ENCODE data around the gene NOL6. TPM values are rescaled to one million over a fixed set of nuclear protein-coding genes. Genes with fewer than 3 reads are reported as not detected.

Gene NOL6
- total and polyA plus RNA-seq, 2 of the 13 experiments (the other 11 are each of a cell fraction or from before 2014, with no cell fraction given), result 17.0 to 30.2 TPM

DNA sequence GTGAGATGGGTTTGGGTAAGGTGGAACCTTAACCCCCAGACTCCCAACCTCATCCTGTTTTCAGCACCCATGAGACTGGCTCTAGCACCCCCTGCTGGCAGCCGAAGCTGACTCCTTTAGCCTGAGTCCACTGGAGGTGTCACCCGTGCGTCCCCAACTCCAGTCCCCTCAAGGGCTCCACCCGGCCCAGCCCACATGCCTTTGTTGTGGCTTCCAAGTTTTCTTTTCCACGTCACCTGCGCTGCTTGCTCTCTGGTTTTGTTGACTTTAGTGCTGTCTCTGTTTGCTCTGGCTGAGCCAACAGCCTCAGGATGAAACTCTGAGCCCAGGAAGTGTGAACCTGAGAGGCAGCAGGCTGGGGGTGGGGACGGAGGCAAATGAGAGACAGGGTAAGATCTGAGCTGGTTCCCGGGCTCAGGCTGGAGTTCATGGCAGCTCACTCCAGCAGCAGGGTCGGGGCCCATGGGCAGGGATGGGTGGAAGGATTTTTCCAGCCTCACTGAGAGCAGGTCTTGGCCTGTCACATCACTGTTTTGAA, 58.2 kb downstream of the NOL6 start (continued):
- TF ChIP-seq ZNF484 (CRISPR knock-in tag; IDR thresholded peaks at IDR 0.05; ENCODE audit: borderline replicate concordance, low read depth), result no peak
- TF ChIP-seq HDAC1 (CRISPR knock-in tag; IDR thresholded peaks at IDR 0.05), result peak; percentile 100
- TF ChIP-seq CENPT (CRISPR knock-in tag; IDR thresholded peaks at IDR 0.05; ENCODE audit: low read depth), result peak; percentile 77; the same call in 1 of the 2 replicates
- TF ChIP-seq, protein P1, sequence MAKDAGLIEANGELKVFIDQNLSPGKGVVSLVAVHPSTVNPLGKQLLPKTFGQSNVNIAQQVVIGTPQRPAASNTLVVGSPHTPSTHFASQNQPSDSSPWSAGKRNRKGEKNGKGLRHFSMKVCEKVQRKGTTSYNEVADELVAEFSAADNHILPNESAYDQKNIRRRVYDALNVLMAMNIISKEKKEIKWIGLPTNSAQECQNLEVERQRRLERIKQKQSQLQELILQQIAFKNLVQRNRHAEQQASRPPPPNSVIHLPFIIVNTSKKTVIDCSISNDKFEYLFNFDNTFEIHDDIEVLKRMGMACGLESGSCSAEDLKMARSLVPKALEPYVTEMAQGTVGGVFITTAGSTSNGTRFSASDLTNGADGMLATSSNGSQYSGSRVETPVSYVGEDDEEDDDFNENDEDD (CRISPR knock-in tag; IDR thresholded peaks at IDR 0.05; ENCODE audit: borderline replicate concordance), result peak; percentile 53; the same call in 1 of the 2 replicates
- peak; percentile 91 for TF ChIP-seq ATF7-NPFF (CRISPR knock-in tag; IDR thresholded peaks at IDR 0.05; ENCODE audit: low read depth)
- TF ChIP-seq HOXD1 (CRISPR knock-in tag; IDR thresholded peaks at IDR 0.05), result peak; percentile 91
- TF ChIP-seq MBNL3 (CRISPR knock-in tag; conservative IDR thresholded peaks at IDR 0.05), result no peak
- TF ChIP-seq ZNF841 (CRISPR knock-in tag; IDR thresholded peaks at IDR 0.05; ENCODE audit: borderline replicate concordance), result peak; percentile 61; the same call in 1 of the 2 replicates
- TF ChIP-seq SKI (IDR thresholded peaks at IDR 0.05; ENCODE audit: partially characterized antibody), result peak; percentile 99
- TF ChIP-seq ZNF3 (CRISPR knock-in tag; IDR thresholded peaks at IDR 0.05), result peak; percentile 91
- TF ChIP-seq ZNF354B (CRISPR knock-in tag; IDR thresholded peaks at IDR 0.05), result no peak
- peak; percentile 61 to 89; a peak in 3 of 4 replicates for TF ChIP-seq NR2F1 (CRISPR knock-in tag; IDR thresholded peaks at IDR 0.05)
- TF ChIP-seq ZIK1 (CRISPR knock-in tag; IDR thresholded peaks at IDR 0.05; ENCODE audit: borderline replicate concordance, low read depth), result no peak; the same call in 1 of the 2 replicates
- TF ChIP-seq ZNF772 (CRISPR knock-in tag; IDR thresholded peaks at IDR 0.05), result peak; percentile 99
- TF ChIP-seq, protein P2, sequence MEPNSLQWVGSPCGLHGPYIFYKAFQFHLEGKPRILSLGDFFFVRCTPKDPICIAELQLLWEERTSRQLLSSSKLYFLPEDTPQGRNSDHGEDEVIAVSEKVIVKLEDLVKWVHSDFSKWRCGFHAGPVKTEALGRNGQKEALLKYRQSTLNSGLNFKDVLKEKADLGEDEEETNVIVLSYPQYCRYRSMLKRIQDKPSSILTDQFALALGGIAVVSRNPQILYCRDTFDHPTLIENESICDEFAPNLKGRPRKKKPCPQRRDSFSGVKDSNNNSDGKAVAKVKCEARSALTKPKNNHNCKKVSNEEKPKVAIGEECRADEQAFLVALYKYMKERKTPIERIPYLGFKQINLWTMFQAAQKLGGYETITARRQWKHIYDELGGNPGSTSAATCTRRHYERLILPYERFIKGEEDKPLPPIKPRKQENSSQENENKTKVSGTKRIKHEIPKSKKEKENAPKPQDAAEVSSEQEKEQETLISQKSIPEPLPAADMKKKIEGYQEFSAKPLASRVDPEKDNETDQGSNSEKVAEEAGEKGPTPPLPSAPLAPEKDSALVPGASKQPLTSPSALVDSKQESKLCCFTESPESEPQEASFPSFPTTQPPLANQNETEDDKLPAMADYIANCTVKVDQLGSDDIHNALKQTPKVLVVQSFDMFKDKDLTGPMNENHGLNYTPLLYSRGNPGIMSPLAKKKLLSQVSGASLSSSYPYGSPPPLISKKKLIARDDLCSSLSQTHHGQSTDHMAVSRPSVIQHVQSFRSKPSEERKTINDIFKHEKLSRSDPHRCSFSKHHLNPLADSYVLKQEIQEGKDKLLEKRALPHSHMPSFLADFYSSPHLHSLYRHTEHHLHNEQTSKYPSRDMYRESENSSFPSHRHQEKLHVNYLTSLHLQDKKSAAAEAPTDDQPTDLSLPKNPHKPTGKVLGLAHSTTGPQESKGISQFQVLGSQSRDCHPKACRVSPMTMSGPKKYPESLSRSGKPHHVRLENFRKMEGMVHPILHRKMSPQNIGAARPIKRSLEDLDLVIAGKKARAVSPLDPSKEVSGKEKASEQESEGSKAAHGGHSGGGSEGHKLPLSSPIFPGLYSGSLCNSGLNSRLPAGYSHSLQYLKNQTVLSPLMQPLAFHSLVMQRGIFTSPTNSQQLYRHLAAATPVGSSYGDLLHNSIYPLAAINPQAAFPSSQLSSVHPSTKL (CRISPR knock-in tag; IDR thresholded peaks at IDR 0.05), result peak; percentile 99
- TF ChIP-seq PITX1 (CRISPR knock-in tag; IDR thresholded peaks at IDR 0.05), result peak; percentile 99
- TF ChIP-seq JARID2 (CRISPR knock-in tag; IDR thresholded peaks at IDR 0.05; ENCODE audit: insufficient replicate concordance), result no peak
- TF ChIP-seq GATAD1 (CRISPR knock-in tag; IDR thresholded peaks at IDR 0.05), result peak; percentile 84
- peak; percentile 84; the same call in 1 of the 2 replicates for TF ChIP-seq MYC (CRISPR knock-in tag; IDR thresholded peaks at IDR 0.05; ENCODE audit: borderline replicate concordance)
- TF ChIP-seq, protein P3, sequence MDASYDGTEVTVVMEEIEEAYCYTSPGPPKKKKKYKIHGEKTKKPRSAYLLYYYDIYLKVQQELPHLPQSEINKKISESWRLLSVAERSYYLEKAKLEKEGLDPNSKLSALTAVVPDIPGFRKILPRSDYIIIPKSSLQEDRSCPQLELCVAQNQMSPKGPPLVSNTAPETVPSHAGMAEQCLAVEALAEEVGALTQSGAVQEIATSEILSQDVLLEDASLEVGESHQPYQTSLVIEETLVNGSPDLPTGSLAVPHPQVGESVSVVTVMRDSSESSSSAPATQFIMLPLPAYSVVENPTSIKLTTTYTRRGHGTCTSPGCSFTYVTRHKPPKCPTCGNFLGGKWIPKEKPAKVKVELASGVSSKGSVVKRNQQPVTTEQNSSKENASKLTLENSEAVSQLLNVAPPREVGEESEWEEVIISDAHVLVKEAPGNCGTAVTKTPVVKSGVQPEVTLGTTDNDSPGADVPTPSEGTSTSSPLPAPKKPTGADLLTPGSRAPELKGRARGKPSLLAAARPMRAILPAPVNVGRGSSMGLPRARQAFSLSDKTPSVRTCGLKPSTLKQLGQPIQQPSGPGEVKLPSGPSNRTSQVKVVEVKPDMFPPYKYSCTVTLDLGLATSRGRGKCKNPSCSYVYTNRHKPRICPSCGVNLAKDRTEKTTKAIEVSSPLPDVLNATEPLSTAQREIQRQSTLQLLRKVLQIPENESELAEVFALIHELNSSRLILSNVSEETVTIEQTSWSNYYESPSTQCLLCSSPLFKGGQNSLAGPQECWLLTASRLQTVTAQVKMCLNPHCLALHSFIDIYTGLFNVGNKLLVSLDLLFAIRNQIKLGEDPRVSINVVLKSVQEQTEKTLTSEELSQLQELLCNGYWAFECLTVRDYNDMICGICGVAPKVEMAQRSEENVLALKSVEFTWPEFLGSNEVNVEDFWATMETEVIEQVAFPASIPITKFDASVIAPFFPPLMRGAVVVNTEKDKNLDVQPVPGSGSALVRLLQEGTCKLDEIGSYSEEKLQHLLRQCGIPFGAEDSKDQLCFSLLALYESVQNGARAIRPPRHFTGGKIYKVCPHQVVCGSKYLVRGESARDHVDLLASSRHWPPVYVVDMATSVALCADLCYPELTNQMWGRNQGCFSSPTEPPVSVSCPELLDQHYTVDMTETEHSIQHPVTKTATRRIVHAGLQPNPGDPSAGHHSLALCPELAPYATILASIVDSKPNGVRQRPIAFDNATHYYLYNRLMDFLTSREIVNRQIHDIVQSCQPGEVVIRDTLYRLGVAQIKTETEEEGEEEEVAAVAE (CRISPR knock-in tag; IDR thresholded peaks at IDR 0.05; ENCODE audit: borderline replicate concordance), result peak; percentile 90

Measured in HepG2 (cell line).